ENCODE data around the gene IBSP. TPM values are rescaled to one million over a fixed set of nuclear protein-coding genes. Genes with fewer than 3 reads are reported as not detected.

IBSP gene
- total RNA-seq, 1 donor from 2014 or later: not detected

DNA sequence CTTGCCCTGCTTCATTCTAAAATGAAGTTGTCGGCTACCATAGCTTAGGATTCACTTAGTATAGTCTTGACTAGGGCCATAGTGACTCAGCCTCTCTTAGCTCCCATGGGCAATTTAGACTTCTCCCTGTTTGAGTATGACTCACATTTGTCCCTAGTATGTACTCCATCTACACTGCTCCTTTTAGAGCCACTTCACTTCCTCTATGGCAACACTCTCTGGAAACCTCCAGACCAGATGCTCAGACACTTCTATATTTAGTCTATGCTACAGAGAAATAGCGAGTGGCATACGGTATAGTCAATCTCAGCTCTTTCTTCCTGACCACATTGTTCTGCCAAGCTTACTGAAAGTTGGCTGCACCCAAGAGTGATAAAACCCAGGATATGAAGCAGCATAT lies 44.6 kb downstream of the IBSP start:
- no peak overlapping the region for H3K4me3 ChIP-seq
- intact Hi-C loops (cut with DNase I): no loop called here
- peak; percentile 88 to 90 for ATAC-seq

DNA sequence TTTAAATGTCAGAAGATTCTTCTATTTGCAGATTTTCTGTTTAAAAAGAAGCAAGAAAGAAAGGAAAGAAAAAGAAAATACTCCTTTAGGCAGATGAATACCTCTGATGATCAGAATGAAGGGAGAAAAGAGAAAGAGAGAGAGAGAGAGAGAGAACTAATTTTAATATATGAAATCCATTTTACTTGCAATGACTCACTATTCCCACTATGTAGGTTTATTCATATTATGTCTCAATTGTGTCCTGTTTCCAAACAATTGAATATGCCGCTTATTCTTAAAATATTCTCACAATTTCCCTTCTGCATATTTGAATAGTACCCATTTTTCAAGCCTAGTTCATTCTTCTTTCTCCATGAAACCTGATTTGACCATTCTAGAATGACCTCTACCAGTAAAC lies 45.1 kb downstream of the IBSP start:
- Histone ChIP-seq H3K9me3 (no peaks in the 10 kb centered on the region), H3K27ac (no peak overlapping the region), H3K4me1 (peaks cover 10% of the 10 kb centered on the region), H3K36me3 (no peaks in the 10 kb centered on the region), H3K27me3 (ENCODE audit: low read depth) (no peaks in the 10 kb centered on the region), H3K4me3 (no peak overlapping the region)
- intact Hi-C loops (cut with DNase I): no loop called here
- DNase-seq (no peak), ATAC-seq (no peak)
- TF ChIP-seq, protein P1, sequence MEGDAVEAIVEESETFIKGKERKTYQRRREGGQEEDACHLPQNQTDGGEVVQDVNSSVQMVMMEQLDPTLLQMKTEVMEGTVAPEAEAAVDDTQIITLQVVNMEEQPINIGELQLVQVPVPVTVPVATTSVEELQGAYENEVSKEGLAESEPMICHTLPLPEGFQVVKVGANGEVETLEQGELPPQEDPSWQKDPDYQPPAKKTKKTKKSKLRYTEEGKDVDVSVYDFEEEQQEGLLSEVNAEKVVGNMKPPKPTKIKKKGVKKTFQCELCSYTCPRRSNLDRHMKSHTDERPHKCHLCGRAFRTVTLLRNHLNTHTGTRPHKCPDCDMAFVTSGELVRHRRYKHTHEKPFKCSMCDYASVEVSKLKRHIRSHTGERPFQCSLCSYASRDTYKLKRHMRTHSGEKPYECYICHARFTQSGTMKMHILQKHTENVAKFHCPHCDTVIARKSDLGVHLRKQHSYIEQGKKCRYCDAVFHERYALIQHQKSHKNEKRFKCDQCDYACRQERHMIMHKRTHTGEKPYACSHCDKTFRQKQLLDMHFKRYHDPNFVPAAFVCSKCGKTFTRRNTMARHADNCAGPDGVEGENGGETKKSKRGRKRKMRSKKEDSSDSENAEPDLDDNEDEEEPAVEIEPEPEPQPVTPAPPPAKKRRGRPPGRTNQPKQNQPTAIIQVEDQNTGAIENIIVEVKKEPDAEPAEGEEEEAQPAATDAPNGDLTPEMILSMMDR (IDR thresholded peaks at IDR 0.05): no peak

More for the DNA sequence above, 44.6 kb downstream of the IBSP start:
- H3K27me3 ChIP-seq (ENCODE audit: low read depth): no peaks in the 10 kb centered on the region
- no peak overlapping the region for H3K27ac ChIP-seq
- TF ChIP-seq, protein P1 (IDR thresholded peaks at IDR 0.05): no peak
- peaks cover 5% of the 10 kb centered on the region for H3K4me1 ChIP-seq
- no peaks in the 10 kb centered on the region for H3K36me3 ChIP-seq
- no peak for DNase-seq
- H3K9me3 ChIP-seq: no peaks in the 10 kb centered on the region

DNA sequence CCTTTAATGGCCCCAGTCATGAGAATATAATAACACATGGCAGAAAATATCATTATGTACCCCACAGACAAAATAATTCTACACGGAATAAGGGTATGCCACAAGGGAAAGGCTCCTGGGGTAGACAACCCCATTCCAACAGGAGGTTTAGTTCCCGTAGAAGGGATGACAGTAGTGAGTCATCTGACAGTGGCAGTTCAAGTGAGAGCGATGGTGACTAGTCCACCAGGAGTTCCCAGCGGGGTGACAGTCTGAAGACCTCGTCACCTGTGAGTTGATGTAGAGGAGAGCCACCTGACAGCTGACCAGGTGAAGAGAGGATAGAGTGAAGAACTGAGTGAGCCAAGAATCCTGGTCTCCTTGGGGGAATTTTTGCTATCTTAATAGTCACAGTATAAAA lies 46.9 kb downstream of the IBSP start:
- DNase-seq (no peak), ATAC-seq (no peak)
- H3K27me3 ChIP-seq (ENCODE audit: low read depth): no peaks in the 10 kb centered on the region
- H3K4me1 ChIP-seq: peaks cover 13% of the 10 kb centered on the region
- no peak overlapping the region for H3K4me3 ChIP-seq
- intact Hi-C loops (cut with DNase I): no loop called here
- no peaks in the 10 kb centered on the region for H3K36me3 ChIP-seq
- TF ChIP-seq, protein P1 (IDR thresholded peaks at IDR 0.05): no peak
- H3K27ac ChIP-seq: no peak overlapping the region
- H3K9me3 ChIP-seq: no peaks in the 10 kb centered on the region

DNA sequence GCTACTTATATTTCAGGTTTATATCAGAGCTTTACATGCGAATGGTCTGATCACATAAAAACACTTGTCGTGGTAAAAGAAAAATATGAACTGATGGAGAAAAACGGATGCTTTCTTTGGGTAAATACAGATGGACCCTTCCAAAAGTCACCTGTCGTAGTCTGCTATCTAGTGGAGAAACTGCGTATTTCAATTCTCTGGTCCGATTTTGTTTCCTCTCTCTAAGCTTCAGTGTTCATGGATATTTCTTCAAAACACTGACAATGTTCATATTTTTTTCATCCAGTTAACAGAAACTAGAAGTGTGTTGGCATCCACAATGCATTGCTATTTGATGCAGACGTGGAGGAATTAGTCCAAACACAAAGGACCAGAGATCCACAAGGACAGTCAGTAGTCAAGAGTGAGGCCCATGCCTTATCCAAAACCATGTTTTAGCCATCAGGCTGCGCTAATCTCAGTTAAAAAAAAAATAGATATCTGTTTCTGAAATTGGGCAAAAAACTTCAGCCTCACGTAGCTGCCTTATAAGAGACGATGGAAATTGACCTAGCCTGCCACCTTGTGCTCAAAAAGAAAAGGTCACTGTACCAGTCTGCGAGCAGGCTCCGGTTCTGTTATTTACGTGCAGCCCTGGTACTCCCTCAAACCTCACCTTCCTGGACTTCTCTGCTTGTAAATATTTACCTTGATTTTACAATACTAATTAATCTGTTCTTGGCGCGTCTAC lies 49.4 kb downstream of the IBSP start:
- H3K36me3 ChIP-seq: no peaks in the 10 kb centered on the region
- DNase-seq: peak; percentile 48

DNA sequence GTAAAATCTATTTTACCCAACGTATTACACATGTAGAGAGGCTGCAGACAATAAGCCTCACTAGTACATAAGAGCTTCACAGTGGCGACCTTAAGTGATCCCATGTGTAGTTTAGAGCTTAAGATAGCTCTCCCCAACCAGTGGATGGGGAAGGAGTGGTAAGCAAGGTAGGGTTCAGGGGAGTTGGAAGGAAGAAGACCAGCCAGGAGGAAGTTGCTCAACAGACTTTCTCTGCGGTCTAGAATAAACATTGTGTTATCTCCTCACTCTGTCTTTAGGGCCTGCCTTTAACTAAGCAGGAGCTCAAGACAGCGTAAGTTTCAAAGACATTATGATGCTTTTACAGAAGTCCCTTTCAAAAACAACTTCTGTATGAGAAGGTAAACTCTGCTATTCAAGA lies 50.3 kb downstream of the IBSP start:
- intact Hi-C loops (cut with DNase I): loop anchor here (10.0 kb wide), 1 partner anchor 125 kb away; the partner anchor contains the start of gene SPP1
- no peaks in the 10 kb centered on the region for H3K27me3 ChIP-seq (ENCODE audit: low read depth)
- peaks cover 17% of the 10 kb centered on the region for H3K4me1 ChIP-seq
- no peak overlapping the region for H3K27ac ChIP-seq
- H3K4me3 ChIP-seq: no peak overlapping the region
- TF ChIP-seq, protein P1 (IDR thresholded peaks at IDR 0.05): no peak
- peak; percentile 59 to 60 for ATAC-seq
- no peak for DNase-seq
- H3K36me3 ChIP-seq: no peaks in the 10 kb centered on the region
- no peaks in the 10 kb centered on the region for H3K9me3 ChIP-seq

More for the DNA sequence above, 49.4 kb downstream of the IBSP start:
- H3K4me1 ChIP-seq: peaks cover 17% of the 10 kb centered on the region
- TF ChIP-seq, protein P1 (IDR thresholded peaks at IDR 0.05): peak; percentile 61
- H3K27ac ChIP-seq: no peak overlapping the region
- H3K27me3 ChIP-seq (ENCODE audit: low read depth): no peaks in the 10 kb centered on the region
- no peak overlapping the region for H3K4me3 ChIP-seq
- H3K9me3 ChIP-seq: no peaks in the 10 kb centered on the region
- ATAC-seq: peak; percentile 82 to 83
- intact Hi-C loops (cut with DNase I): no loop called here

All from lower lobe of right lung (tissue), 2 donors.